HG03175 (cell line): Measurements from ENCODE around the gene KIF26B.

Experiments
- ATAC-seq: cut with Tn5 transposase; IDR thresholded peaks from one replicate; pipeline ENCODE4 v1.9.1; 2021; ENCODE audit warnings: mild to moderate bottlenecking, moderate library complexity; ENCODE audit not compliant: unreplicated experiment

The KIF26B gene

DNA sequence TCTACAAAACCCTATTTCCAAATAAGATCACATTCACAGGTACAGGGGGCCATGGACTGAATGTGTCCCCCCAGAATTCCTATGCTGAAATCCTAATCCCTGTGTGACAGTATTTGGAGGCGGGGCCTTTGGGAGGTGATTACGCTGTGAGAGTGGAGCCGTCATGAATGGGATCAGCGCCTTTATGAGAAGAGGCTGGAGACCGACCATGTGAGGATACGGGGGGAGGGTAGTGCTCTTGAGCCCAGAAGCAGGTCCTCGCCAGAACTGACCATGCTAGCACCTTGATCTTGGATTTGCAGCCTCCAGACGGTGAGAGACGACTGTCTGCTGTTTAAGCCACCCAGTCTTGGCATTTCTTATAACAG lies 23.8 kb upstream of the KIF26B start:
- ATAC-seq, result no peak

DNA sequence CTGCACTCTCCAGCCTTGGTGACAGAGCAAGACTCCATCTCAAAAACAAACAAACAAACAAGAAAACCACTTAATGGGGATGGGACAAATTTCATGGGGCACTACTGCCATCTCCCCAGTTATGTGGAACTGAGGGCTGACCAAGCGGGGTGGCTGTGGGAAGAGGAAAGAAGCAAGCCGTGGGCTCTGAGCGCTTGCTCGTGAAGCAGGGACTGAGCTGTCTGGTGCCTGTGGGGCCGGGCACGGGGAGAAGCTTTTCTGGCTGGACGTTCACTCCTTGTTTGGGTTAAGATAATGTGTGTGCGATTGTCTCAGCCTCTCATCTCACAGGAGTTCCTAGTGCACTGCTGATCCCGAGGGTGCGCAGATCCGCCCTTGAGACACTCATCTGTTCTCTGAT lies 22.0 kb upstream of the KIF26B start:
- ATAC-seq, result no peak

DNA sequence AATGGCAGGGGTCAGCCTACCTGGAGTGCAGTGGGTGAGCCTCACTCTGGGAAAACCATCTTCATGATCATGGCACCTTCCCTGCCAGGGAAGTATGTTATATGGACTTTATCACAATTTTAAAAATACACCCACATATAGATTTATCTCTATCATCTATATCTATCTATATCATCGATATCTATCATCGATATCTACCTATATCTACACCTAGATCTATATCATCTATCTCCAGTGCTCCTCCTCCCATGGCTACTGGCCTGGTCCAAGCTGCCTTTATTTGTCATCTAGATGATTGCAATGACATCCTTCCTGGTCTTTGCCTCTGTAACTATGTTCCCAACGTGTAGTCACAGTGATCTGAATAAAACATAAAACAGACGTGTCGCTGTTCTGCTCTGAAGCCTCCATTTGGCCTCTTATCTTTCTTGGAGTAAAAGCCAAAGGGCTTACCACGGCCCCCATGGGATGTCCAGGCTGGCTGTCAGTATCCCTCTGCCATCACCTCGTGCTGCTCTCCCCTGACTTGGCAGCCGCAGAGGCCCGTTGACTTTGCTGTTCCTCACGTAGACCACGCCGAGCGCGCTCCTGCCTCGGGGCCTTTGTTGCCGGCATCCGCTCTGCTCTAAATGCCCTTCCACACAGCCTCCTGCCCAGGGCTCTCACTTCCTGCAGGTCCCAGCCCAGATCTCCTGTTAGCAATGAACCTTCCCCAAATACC lies 20.6 kb upstream of the KIF26B start:
- no peak for ATAC-seq

DNA sequence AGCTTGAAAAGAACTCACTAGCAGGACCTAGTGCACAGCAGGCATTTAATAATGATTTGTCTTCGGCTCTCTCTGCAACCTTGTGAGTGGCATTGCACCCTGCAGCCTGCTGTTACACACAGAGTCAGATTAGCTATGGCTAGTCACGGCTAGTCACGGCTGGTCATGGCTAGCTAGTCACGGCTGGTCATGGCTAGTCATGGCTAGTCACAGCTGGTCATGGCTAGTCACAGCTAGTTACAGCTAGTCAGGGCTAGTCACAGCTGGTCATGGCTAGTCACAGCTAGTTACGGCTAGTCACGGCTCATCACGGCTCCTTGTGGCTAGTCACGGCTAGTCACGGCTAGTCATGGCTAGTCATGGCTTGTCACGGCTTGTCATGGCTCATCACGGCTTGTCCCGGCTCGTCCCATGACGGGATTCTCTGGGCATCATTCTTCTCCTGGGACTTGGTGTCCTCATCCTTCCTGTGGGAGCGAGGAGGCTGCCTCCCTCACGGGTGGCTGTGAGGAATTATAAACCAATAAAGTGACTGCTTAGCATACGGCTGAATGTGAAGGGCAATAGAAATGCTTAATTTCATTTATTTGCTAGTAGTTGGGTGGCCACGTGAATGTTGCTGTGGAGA lies 12.5 kb upstream of the KIF26B start:
- ATAC-seq, result no peak

- ATAC-seq, result no peak
Observed at GRCh38 chr1:245142976-245143375, 11.8 kb upstream of the KIF26B start.

DNA sequence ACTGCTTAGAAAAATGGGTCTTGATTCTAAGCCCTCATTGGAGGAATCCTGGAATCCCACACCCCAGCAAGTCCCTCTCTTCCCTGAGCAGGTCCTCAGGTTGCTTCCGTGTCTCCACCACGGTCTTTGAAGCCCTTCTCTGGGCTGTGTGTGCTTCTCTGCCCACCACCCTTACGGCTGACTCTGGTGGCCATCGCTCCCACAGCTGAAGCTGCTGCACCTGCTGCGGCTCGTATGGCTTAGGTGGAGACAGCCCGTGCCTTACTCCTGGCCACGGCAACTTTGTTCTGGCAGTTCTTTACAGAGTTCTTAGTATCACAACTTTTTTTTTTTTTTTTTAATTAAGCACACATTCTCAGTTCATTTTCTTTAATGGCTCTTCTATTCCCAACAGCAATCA lies 10.9 kb upstream of the KIF26B start:
- no peak for ATAC-seq

DNA sequence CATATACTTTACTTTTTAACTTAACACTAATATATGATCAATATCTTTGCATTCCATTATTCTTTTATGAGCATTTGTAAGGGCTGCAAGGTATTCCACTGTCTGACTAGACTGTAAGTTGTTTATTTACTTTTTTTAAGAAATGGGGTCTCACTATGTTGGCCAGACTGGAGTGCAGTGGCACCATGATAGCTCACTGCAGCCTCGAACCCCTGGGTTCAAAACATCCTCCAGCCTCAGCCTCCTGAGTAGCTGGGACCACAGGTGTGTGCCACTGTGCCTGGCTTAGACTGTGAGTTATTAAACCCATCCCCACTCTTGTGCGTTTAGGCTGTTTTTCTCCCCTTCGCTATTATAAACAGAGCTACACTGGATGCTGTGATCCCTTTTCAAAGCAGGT lies 6.7 kb upstream of the KIF26B start:
- ATAC-seq, result no peak

DNA sequence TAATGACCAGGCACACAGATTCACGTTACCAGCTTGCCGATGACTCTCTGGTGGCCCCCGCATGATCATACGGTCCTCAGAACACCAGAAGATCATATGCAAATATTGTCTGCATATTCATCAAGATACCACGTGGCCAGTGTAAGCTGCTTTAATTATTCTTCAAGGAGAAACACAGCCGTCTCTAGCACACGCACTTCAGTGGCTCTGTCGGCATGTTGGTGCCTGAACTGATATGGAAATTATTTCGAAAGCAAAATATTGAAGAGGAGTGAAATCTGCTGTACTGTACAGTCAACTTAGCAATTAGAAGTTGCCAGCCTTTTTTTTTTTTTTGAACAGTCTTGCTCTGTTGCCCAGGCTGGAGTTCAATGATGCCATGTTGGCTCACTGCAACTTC lies 5.9 kb upstream of the KIF26B start:
- no peak for ATAC-seq

- ATAC-seq, result peak; percentile 28
Observed at GRCh38 chr1:245153081-245153551, 1.7 kb upstream of the KIF26B start.

- no peak for ATAC-seq
Observed at GRCh38 chr1:245153552-245154428, 995 bp upstream of the KIF26B start.

GRCh38 chr1:245155272-245156040 lies 671 bp downstream of the KIF26B start:
- ATAC-seq, result no peak

- peak; percentile 90 for ATAC-seq
Observed at GRCh38 chr1:245156041-245156735, 1.4 kb downstream of the KIF26B start.

DNA sequence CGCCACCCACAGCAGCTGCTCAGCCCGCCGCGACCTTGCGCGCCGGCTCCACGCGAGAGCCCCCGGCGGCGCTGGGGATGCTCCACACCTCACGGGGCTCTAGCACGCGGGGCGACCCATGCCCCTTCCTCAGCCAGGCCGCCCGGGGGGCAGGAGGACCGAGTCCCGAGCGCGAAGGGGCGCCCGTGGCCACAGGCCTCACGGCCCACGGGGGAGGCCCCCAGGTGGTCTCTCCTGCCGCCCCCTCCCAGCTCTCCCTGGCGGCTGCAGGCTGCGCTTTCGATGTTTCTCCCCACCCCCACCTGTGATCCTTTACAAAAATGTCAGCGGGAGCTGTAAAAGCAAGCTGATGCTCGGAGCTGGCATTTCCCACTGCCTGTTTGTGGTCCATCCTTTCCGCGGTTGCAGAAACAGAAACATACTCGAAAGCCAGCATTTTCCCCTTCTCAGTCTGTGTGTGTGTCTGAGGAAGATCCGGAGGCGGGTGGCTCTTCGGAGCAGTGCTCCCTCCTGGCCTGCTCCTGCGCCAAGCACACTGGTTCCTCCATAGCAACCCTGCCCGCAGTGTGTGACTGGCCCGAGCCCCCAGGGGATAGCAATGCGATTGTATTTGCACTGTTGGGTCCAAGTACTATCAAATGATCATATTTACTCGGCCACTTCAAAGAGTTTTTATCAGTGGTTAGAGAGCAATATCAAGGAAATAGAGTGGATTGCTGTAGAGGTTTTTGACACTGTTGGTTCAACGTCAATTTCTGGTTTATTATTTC lies 2.1 kb downstream of the KIF26B start:
- ATAC-seq, result no peak

DNA sequence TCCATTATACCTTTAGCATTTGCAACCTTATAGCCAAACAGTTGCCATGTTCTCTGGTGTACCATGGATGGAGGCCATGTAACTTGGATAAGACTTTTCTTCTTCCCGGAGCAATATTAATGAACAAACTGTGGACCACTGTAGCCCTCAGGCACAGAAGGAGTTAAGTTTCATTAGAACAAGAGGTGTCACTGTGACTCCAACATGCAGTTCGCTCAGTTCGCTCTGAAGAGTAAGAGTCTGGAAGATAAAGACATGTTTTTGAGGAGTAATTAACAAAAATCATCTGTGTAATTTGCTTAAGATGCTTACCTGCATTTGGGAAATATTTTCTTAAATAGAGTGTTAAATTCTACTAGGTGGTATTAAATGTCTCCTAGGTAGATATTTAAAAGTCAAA lies 4.1 kb downstream of the KIF26B start:
- no peak for ATAC-seq

GRCh38 chr1:245160288-245160687 lies 5.5 kb downstream of the KIF26B start:
- no peak for ATAC-seq

DNA sequence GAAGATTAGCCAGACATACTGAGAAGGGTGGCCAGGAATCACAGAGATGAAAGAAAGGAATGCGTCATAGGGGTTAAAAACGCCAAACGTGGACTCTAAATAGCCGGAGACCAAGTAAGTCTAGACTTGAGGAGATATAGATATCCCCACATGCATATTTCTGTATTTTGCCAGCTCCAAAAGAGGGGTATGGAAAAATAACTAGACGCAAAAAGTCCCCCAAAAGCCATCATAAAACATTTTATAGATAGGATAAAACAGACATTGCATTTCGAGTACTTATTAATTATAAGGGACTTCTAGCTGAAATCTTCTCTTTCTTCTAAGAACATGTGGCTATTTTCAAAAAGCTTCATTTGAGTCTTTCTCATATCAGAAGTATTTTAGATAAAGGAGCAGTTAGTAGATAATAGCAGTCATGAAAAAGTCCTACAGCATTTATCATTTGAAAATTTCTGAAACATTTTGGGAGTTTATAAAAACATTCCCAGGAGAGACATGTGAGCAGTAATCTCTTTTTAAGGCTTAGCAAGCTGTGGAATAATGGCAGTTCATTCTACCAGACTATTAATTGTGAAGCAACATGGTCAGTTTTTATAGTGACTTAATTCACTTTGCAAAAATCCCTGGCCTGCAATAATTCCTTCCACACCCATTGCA lies 6.1 kb downstream of the KIF26B start:
- no peak for ATAC-seq

DNA sequence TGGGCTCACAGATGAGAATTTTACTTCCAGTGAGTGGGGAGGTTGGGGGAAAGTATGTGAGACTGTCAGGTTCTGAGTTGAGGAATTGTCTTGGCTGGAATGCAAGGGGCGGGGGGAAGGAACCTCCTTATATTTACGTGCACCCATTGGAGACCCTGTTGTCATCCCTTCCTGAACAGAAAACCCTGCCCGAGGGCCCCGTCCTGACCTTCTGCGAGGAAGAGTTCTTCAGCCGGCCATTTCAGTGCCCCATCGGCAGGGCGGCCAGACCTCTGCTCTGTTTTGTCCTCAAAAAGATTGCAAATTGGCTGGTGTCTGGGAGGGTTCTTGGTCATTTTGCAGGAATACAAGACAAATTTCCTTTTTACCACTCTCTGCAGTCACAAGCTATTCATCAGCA lies 7.1 kb downstream of the KIF26B start:
- ATAC-seq, result no peak

GRCh38 chr1:245166471-245166885 lies 11.7 kb downstream of the KIF26B start:
- no peak for ATAC-seq

DNA sequence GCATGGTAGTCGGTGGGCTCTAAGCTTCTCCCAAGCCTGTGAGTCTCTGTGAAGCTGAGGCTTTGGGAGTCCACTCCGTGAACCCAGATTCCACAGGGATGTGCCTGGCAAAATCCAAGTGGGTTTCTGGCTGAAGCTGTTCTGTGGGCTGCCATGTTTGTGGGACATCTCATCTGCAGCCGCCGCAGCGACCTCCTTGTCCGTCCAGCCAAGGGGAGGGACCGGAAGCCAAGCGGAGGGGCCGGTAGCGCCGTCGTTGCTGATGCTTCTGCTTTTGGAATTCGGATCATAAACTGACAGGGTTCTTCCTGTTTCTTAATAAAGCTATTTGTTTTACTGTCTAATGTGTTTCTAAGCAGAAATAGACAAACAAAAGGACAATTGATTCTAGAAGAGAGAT lies 13.3 kb downstream of the KIF26B start:
- ATAC-seq, result no peak
